Tibial nerve (tissue), 4 donors: ENCODE results near the gene C1orf35.

Source experiments
- CTCF ChIP-seq, 5 experiments: fragments of 200-600 bp in 3 of 5; fragments of 450-650 bp in 2 of 5; sonication (generic) in 3 of 5; IDR thresholded peaks; one replicate each; pipeline ENCODE4 v1.5.1; 2016 to 2019; ENCODE audit warnings: antibody characterized with exemption in 5 of 5, mild to moderate bottlenecking in 3 of 5, moderate library complexity in 2 of 5
- EP300 ChIP-seq, 2 donors: sonication (generic); formaldehyde crosslinking; IDR thresholded peaks; one replicate each; pipeline ENCODE4 v1.6.1; 2017; ENCODE audit warnings: antibody characterized with exemption in 2 of 2, mild to moderate bottlenecking in 1 of 2
- POLR2A ChIP-seq, 2 donors: fragments of 450-650 bp; IDR thresholded peaks; one replicate each; pipeline ENCODE4 v1.6.1; 2017; ENCODE audit warnings: antibody characterized with exemption in 2 of 2, mild to moderate bottlenecking in 2 of 2, moderate library complexity in 2 of 2

- TF ChIP-seq CTCF (IDR thresholded peaks at IDR 0.05) (no peak), EP300 (IDR thresholded peaks at IDR 0.05) (no peak), POLR2A (IDR thresholded peaks at IDR 0.05) (no peak)
Measured at GRCh38 chr1:228104526-228105269, 1.6 kb upstream of the C1orf35 start.
